Common myeloid progenitor, CD34-positive (primary cell): ENCODE data around the gene DDX27.

ENCODE experiments used
- CTCF ChIA-PET: fragments of 350-600 bp; sonication (Branson Sonifier 250); formaldehyde crosslinking; loops from one replicate; lab custom pipeline; 2021; ENCODE audit warnings: antibody characterized with exemption; lab: Charles Lee
- POLR2A ChIA-PET: fragments of 350-600 bp; sonication (Branson Sonifier 250); formaldehyde crosslinking; loops from one replicate; lab custom pipeline; 2021; ENCODE audit warnings: antibody characterized with exemption; lab: Charles Lee
- DNase-seq, 3 donors: peaks; one replicate each; pipeline versions ENCODE4 v3.0.0 to v3.0.0-alpha.2; 2013
- H3K27ac ChIP-seq, 2 experiments: 1 replicate in 1 of 2; 2 replicates in 1 of 2; pipeline ENCODE4 v1.7.0; 2013; ENCODE audit warnings: inconsistent platforms in 2 of 2, low read length in 2 of 2, mild to moderate bottlenecking in 2 of 2, low read depth in 1 of 2, moderate library complexity in 1 of 2; ENCODE audit not compliant: severe bottlenecking in 2 of 2, insufficient read depth in 1 of 2, poor library complexity in 1 of 2
- H3K27me3 ChIP-seq, 5 experiments: replicated peaks in 2 of 5; 1 replicate in 3 of 5; 2 replicates in 2 of 5; pipeline versions ENCODE4 v1.6.1 to v1.7.0; 2013; ENCODE audit warnings: low read length in 4 of 5, mild to moderate bottlenecking in 2 of 5, moderate library complexity in 2 of 5, inconsistent platforms in 1 of 5; ENCODE audit not compliant: insufficient read depth in 5 of 5, control insufficient read depth in 4 of 5
- H3K36me3 ChIP-seq, 4 experiments: 1 replicate in 2 of 4; 2 replicates in 2 of 4; pipeline versions ENCODE4 v1.6.1 to v1.7.0; 2013; ENCODE audit warnings: low read length in 3 of 4, control low read depth in 1 of 4, mild to moderate bottlenecking in 1 of 4; ENCODE audit not compliant: control insufficient read depth in 4 of 4, insufficient read depth in 4 of 4
- H3K4me1 ChIP-seq, 4 experiments: 1 replicate in 3 of 4; 2 replicates in 1 of 4; pipeline versions ENCODE4 v1.6.1 to v1.7.1; 2013; ENCODE audit warnings: low read length in 3 of 4, mild to moderate bottlenecking in 3 of 4, control low read depth in 1 of 4, inconsistent platforms in 1 of 4, moderate library complexity in 1 of 4; ENCODE audit not compliant: control insufficient read depth in 4 of 4, insufficient read depth in 4 of 4; ENCODE audit errors: control extremely low read depth in 1 of 4
- H3K4me3 ChIP-seq, 7 experiments: 1 replicate in 4 of 7; 2 replicates in 3 of 7; pipeline versions ENCODE4 v1.5.1 to v1.7.0; 2013; ENCODE audit warnings: mild to moderate bottlenecking in 7 of 7, low read length in 6 of 7, moderate library complexity in 6 of 7, inconsistent platforms in 2 of 7, low read depth in 2 of 7, control low read depth in 1 of 7; ENCODE audit not compliant: insufficient read depth in 4 of 7, control insufficient read depth in 1 of 7; ENCODE audit errors: extremely low read depth in 1 of 7
- H3K9me3 ChIP-seq, 5 experiments: 1 replicate in 4 of 5; 2 replicates in 1 of 5; pipeline versions ENCODE4 v1.6.1 to v1.7.1; 2013; ENCODE audit warnings: low read length in 4 of 5, mild to moderate bottlenecking in 2 of 5, inconsistent platforms in 1 of 5, low read depth in 1 of 5, moderate library complexity in 1 of 5; ENCODE audit not compliant: control insufficient read depth in 4 of 5, insufficient read depth in 2 of 5; ENCODE audit errors: control extremely low read depth in 1 of 5
- WGBS: methylation state at CpG from one replicate; pipeline ENCODE4 v1.1.5; 2013; ENCODE audit not compliant: insufficient coverage; 5-methylcytosine and 5-hydroxymethylcytosine counted together

Gene DDX27

DNA sequence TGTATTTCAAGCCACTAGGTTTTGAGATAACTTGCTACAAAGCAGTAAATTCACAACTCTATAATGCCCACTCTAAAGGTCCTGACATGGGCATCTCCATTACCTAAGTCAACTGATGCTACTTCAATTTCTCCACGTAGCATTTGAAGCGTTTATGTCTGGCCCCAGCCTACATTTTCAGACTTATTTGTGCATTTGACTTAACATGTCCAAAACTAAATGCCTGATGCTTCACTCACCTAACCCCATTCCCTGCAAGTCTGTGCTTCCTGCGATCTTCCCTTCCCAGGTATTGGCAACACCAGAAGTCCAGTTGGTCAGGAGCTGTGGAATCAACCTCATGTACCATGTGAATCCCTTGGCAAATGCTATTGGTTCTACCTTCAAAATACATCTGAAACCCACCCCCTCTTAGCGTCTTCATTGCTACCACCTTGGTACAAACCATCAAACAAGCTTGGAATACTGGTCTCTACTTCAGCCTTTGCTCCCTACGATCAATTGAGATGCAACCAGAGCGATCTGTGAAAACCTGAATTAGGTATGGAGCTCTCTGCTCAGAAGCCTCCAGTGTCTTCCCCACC is 71.5 kb downstream of the DDX27 start:
- Histone ChIP-seq H3K36me3 (peaks cover 48 to 81% (median 58%) of the 10 kb centered on the region in 4 experiments), H3K4me3 (no peak overlapping the region), H3K9me3 (peaks cover 9 to 29% (median 22%) of the 10 kb centered on the region in 5 experiments), H3K27me3 (no peaks in the 10 kb centered on the region), H3K27ac (no peak overlapping the region), H3K4me1 (no peaks in the 10 kb centered on the region)
- ChIA-PET CTCF (interaction anchor here (1.2 kb wide), 1 partner anchor 10 kb away, joined by 6 read pairs; no protein-coding TSS in a partner anchor), POLR2A (interaction anchor here (1.1 kb wide), 1 partner anchor 13 kb away, joined by 3 read pairs; the partner anchor contains the start of gene ZNFX1)
- 96% methylated on average over 6 of the region's 6 CpGs for WGBS
- peak in 1 of 3 donors; percentile 17 for DNase-seq

DNA sequence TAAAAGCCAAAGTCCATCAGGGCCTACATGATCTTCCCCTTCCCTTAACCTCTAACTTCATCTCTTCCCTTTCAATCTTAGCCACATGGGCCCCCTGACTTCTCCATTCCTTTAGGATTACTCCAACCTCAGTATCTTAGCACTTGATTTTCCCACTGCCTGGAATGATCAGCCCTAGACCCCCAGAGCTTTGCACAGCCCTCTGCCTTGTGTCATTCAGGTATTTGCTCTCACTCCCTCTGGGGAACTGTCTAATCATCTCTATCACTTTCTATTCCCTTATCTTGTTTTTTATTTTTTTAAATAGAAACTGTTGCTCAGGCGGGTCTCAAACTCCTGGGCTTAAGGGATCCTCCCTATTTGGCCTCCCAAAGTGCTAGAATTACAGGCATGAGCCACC is 72.0 kb downstream of the DDX27 start:
- Histone ChIP-seq H3K4me1 (no peaks in the 10 kb centered on the region), H3K4me3 (no peak overlapping the region), H3K27me3 (no peaks in the 10 kb centered on the region), H3K9me3 (peaks cover 8 to 24% (median 17%) of the 10 kb centered on the region in 5 experiments), H3K36me3 (peaks cover 44 to 76% (median 54%) of the 10 kb centered on the region in 4 experiments), H3K27ac (no peak overlapping the region)
- ChIA-PET CTCF (interaction anchor here (1.2 kb wide), 1 partner anchor 10 kb away, joined by 6 read pairs; no protein-coding TSS in a partner anchor), POLR2A (interaction anchor here (0.6 to 1.1 kb wide), 2 partner anchors 13 to 48 kb away, joined by 3 read pairs; partner anchors contain the start of gene ZNFX1)
- no CpG with 5 or more reads among the region's 1 CpG for WGBS
- DNase-seq = no peak

DNA sequence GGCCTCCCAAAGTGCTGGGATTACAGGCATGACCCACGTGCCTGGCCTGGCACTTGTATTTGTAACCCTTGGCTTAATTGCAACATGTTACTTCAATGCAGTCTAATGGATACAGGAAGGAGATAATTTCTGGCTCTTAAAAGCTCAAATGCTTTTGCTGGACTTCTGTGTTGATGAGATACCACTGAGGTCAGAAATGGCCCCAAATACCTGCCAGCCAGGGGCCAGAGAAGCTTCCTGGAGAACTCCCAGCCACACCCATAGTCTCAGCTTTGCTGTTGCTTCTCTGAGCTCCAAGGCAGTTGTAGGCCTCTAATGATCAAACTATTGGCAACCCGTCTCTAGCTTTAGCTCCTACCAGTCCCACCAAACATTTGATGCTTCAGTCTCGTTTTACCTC is 72.8 kb downstream of the DDX27 start:
- POLR2A ChIA-PET = interaction anchor here (1.1 to 1.8 kb wide), 2 partner anchors 11 to 14 kb away, joined by 3 to 5 read pairs; partner anchors contain the start of gene ZNFX1
- peaks cover 0 to 1% (median 0%) of the 10 kb centered on the region in 4 experiments for H3K4me1 ChIP-seq
- no CpG with 5 or more reads among the region's 3 CpGs for WGBS
- peaks cover 36 to 68% (median 45%) of the 10 kb centered on the region in 4 experiments for H3K36me3 ChIP-seq
- no peak overlapping the region for H3K4me3 ChIP-seq
- H3K27ac ChIP-seq = no peak overlapping the region
- no peak for DNase-seq
- peaks cover 4 to 16% (median 8%) of the 10 kb centered on the region in 5 experiments for H3K9me3 ChIP-seq
- no peaks in the 10 kb centered on the region for H3K27me3 ChIP-seq
- CTCF ChIA-PET = interaction anchor here (0.6 to 1.5 kb wide), 7 partner anchors 9 to 40 kb away, joined by 3 to 6 read pairs (median 3); no protein-coding TSS in a partner anchor

DNA sequence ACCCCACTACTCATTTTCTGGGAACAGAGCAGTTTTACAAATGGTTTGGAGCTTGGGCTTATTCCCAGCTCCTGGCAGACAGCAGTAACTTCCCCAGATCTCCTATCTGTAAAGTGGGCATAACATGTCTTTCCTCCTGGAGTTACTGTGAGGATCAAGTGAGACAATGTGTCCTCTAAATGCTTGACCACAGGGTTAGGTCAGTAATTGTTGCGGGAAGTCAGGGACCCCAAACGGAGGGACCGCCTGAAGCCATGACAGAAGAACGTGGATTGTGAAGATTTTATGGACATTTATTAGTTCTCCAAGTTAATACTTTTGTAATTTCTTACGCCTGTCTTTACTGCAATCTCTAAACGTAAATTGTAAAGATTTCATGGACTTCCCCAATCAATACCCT is 73.9 kb downstream of the DDX27 start:
- Histone ChIP-seq H3K9me3 (peaks cover 0 to 7% (median 1%) of the 10 kb centered on the region in 5 experiments), H3K27me3 (no peaks in the 10 kb centered on the region), H3K4me1 (peaks cover 3 to 11% (median 9%) of the 10 kb centered on the region in 4 experiments), H3K4me3 (no peak overlapping the region), H3K27ac (no peak overlapping the region), H3K36me3 (peaks cover 25 to 57% (median 36%) of the 10 kb centered on the region in 4 experiments)
- DNase-seq = no peak
- CTCF ChIA-PET = interaction anchor here (1.3 to 1.5 kb wide), 3 partner anchors 10 to 39 kb away, joined by 3 to 6 read pairs (median 3); no protein-coding TSS in a partner anchor
- POLR2A ChIA-PET = interaction anchor here (1.8 kb wide), 1 partner anchor 10 kb away, joined by 5 read pairs; no protein-coding TSS in a partner anchor
- WGBS = 100% methylated on average over 3 of the region's 6 CpGs
